H9 (cell line): ENCODE data around the gene TMED10. TPM values are rescaled to one million over a fixed set of nuclear protein-coding genes. Genes with fewer than 3 reads are reported as not detected.

Source experiments
- DNase-seq: peaks from one replicate; pipeline ENCODE4 v3.0.0-alpha.2; 2017
- H2AFZ ChIP-seq: one replicate; pipeline ENCODE4 v1.6.1; 2013; ENCODE audit warnings: mild to moderate bottlenecking, low read length, control low read depth, moderate library complexity
- H2AK5ac ChIP-seq: 2 replicates; pipeline ENCODE4 v1.6.1; 2013; ENCODE audit warnings: low read length, control low read depth, mixed read lengths; ENCODE audit not compliant: insufficient read length
- H2BK120ac ChIP-seq: one replicate; pipeline ENCODE4 v1.6.1; 2013; ENCODE audit warnings: low read depth, mild to moderate bottlenecking, low read length, control low read depth, inconsistent platforms; ENCODE audit not compliant: poor library complexity, severe bottlenecking
- H2BK12ac ChIP-seq: 2 replicates; pipeline ENCODE4 v1.6.1; 2013; ENCODE audit warnings: low read length, control low read depth, mixed read lengths, low read depth; ENCODE audit not compliant: insufficient read length
- H2BK15ac ChIP-seq: 2 replicates; pipeline ENCODE4 v1.6.1; 2013; ENCODE audit warnings: low read depth, low read length, control low read depth
- H2BK20ac ChIP-seq: one replicate; pipeline ENCODE4 v1.6.1; 2013; ENCODE audit warnings: low read depth, mild to moderate bottlenecking, low read length, control low read depth, inconsistent platforms; ENCODE audit not compliant: poor library complexity, severe bottlenecking
- H2BK5ac ChIP-seq: 2 replicates; pipeline ENCODE4 v1.6.1; 2013; ENCODE audit warnings: low read length, control low read depth, mixed read lengths; ENCODE audit not compliant: insufficient read length
- H3K14ac ChIP-seq: 2 replicates; pipeline ENCODE4 v1.6.1; 2013; ENCODE audit warnings: low read length, control low read depth; ENCODE audit not compliant: insufficient read depth
- H3K18ac ChIP-seq: 2 replicates; pipeline ENCODE4 v1.6.1; 2013; ENCODE audit warnings: low read depth, mild to moderate bottlenecking, mixed read lengths, low read length, control low read depth; ENCODE audit not compliant: insufficient read length
- H3K23ac ChIP-seq: 2 replicates; pipeline ENCODE4 v1.6.1; 2013; ENCODE audit warnings: low read length, control low read depth, mixed read lengths, low read depth; ENCODE audit not compliant: insufficient read length
- H3K23me2 ChIP-seq: 2 replicates; pipeline ENCODE4 v1.6.1; 2013; ENCODE audit warnings: low read depth, mild to moderate bottlenecking, mixed read lengths, low read length, control low read depth; ENCODE audit not compliant: insufficient read length, poor library complexity, severe bottlenecking
- H3K27ac ChIP-seq: 2 replicates; pipeline ENCODE4 v1.5.1; 2013; ENCODE audit warnings: low read length, control low read depth, mixed read lengths, low read depth; ENCODE audit not compliant: insufficient read length
- H3K27me3 ChIP-seq: 2 replicates; pipeline ENCODE4 v1.6.1; 2013; ENCODE audit warnings: low read length, control low read depth, inconsistent platforms; ENCODE audit not compliant: insufficient read depth
- H3K4ac ChIP-seq: 2 replicates; pipeline ENCODE4 v1.6.1; 2013; ENCODE audit warnings: low read depth, mild to moderate bottlenecking, control low read depth, inconsistent platforms, low read length, moderate library complexity
- H3K4me1 ChIP-seq: 2 replicates; pipeline ENCODE4 v1.6.1; 2013; ENCODE audit warnings: low read length, control low read depth, inconsistent platforms; ENCODE audit not compliant: insufficient read depth
- H3K4me2 ChIP-seq: 2 replicates; pipeline ENCODE4 v1.6.1; 2013; ENCODE audit warnings: low read length, control low read depth, mixed read lengths; ENCODE audit not compliant: insufficient read length, insufficient read depth
- H3K56ac ChIP-seq: 2 replicates; pipeline ENCODE4 v1.6.1; 2013; ENCODE audit warnings: low read depth, mild to moderate bottlenecking, mixed read lengths, low read length, control low read depth; ENCODE audit not compliant: insufficient read length
- H3K79me1 ChIP-seq: 2 replicates; pipeline ENCODE4 v1.6.1; 2013; ENCODE audit warnings: low read depth, mild to moderate bottlenecking, moderate library complexity, low read length, control low read depth, inconsistent platforms; ENCODE audit not compliant: insufficient read depth, poor library complexity, severe bottlenecking
- H3K79me2 ChIP-seq: 2 replicates; pipeline ENCODE4 v1.6.1; 2013; ENCODE audit warnings: low read length, control low read depth, inconsistent platforms; ENCODE audit not compliant: insufficient read depth
- H3K9ac ChIP-seq: 2 replicates; pipeline ENCODE4 v1.6.1; 2013; ENCODE audit warnings: low read length, control low read depth, mixed read lengths; ENCODE audit not compliant: insufficient read length; ENCODE audit errors: extremely low read depth
- H3K9me3 ChIP-seq: one replicate; pipeline ENCODE4 v1.6.1; 2013; ENCODE audit warnings: low read depth, low read length, inconsistent platforms; ENCODE audit not compliant: control insufficient read depth
- H3T11ph ChIP-seq: one replicate; pipeline ENCODE4 v1.6.1; 2013; ENCODE audit warnings: mild to moderate bottlenecking, low read length, control low read depth, inconsistent platforms
- H4K20me1 ChIP-seq: one replicate; pipeline ENCODE4 v1.6.1; 2013; ENCODE audit not compliant: control insufficient read depth, insufficient read length, insufficient read depth
- H4K5ac ChIP-seq: 2 replicates; pipeline ENCODE4 v1.6.1; 2013; ENCODE audit warnings: low read depth, mild to moderate bottlenecking, mixed read lengths, low read length, control low read depth; ENCODE audit not compliant: insufficient read length
- H4K8ac ChIP-seq: replicated peaks from 2 replicates; pipeline ENCODE4 v1.6.1; 2013; ENCODE audit warnings: low read length, control low read depth, mixed read lengths, low read depth; ENCODE audit not compliant: insufficient read length
- H4K91ac ChIP-seq: 2 replicates; pipeline ENCODE4 v1.6.1; 2013; ENCODE audit warnings: low read depth, mild to moderate bottlenecking, moderate library complexity, mixed read lengths, low read length, control low read depth; ENCODE audit not compliant: insufficient read length
- H3K27ac Mint-ChIP-seq, 3 experiments: 2 replicates in 2 of 3; 3 replicates in 1 of 3; pipeline ENCODE4 v1.8.0; 2020 to 2021; ENCODE audit warnings: mixed read lengths in 3 of 3, mild to moderate bottlenecking in 1 of 3, moderate library complexity in 1 of 3
- H3K27me3 Mint-ChIP-seq: 2 replicates; pipeline ENCODE4 v1.8.0; 2021; ENCODE audit warnings: low read depth, mild to moderate bottlenecking, moderate library complexity, mixed read lengths
- H3K36me3 Mint-ChIP-seq, 3 experiments: 2 replicates in 2 of 3; 3 replicates in 1 of 3; pipeline ENCODE4 v1.8.0; 2020 to 2021; ENCODE audit warnings: low read depth in 3 of 3, mixed read lengths in 3 of 3; ENCODE audit not compliant: insufficient read depth in 1 of 3
- H3K4me1 Mint-ChIP-seq, 2 experiments: 2 replicates each; pipeline ENCODE4 v1.8.0; 2020; ENCODE audit warnings: mixed read lengths in 2 of 2
- H3K4me3 Mint-ChIP-seq, 2 experiments: 2 replicates in 1 of 2; 3 replicates in 1 of 2; pipeline ENCODE4 v1.8.0; 2020 to 2021; ENCODE audit warnings: mild to moderate bottlenecking in 2 of 2, mixed read lengths in 2 of 2, moderate library complexity in 1 of 2
- H3K9me3 Mint-ChIP-seq, 2 experiments: 2 replicates in 1 of 2; 3 replicates in 1 of 2; pipeline ENCODE4 v1.8.0; 2020; ENCODE audit warnings: mild to moderate bottlenecking in 2 of 2, mixed read lengths in 2 of 2, moderate library complexity in 1 of 2
- CTCF ChIP-seq: fragments of 200-600 bp; sonication (generic); conservative IDR thresholded peaks from 3 replicates; pipeline ENCODE4 v1.8.0; 2021; ENCODE audit warnings: antibody characterized with exemption, mild to moderate bottlenecking
- WGBS: extraction: QIAGEN DNeasy Blood & Tissue Kit; methylation state at CpG from one replicate; pipeline ENCODE4 v1.1.7; 2013; ENCODE audit warnings: missing lambda C conversion rate, low lambda C conversion rate, mixed read lengths; ENCODE audit not compliant: insufficient read length; ENCODE audit errors: extremely low coverage; 5-methylcytosine and 5-hydroxymethylcytosine counted together
- total RNA-seq: library from RNA; stranded (reverse); gene quantifications from 2 replicates; pipeline ENCODE4 v1.2.1, GENCODE V29; 2021

The TMED10 gene
- total RNA-seq, 1 experiment from 2014 or later, result 176 TPM

- DNase-seq, result no peak
- no peaks in the 10 kb centered on the region for H3K79me2 ChIP-seq
- no peak overlapping the region for H4K5ac ChIP-seq
- H3K23ac ChIP-seq, result no peak overlapping the region
- no peaks in the 10 kb centered on the region for H3K27me3 ChIP-seq
- H3K9me3 ChIP-seq, result no peaks in the 10 kb centered on the region
- peaks cover 5 to 7% of the 10 kb centered on the region in 2 experiments for H3K4me1 Mint-ChIP-seq
- no peaks in the 10 kb centered on the region for H3K36me3 Mint-ChIP-seq
- H4K8ac ChIP-seq, result no peak overlapping the region
- no CpG with 5 or more reads among the region's 3 CpGs for WGBS
- no peak overlapping the region for H3K27ac Mint-ChIP-seq
- no peak overlapping the region for H3K4me2 ChIP-seq
- no peaks in the 10 kb centered on the region for H3K23me2 ChIP-seq
- no peak overlapping the region for H3K27ac ChIP-seq
- no peaks in the 10 kb centered on the region for H4K20me1 ChIP-seq
- H3K79me1 ChIP-seq, result no peaks in the 10 kb centered on the region
- no peak overlapping the region for H2AFZ ChIP-seq
- H3K4ac ChIP-seq, result no peak overlapping the region
- no peak overlapping the region for H3T11ph ChIP-seq
- H3K56ac ChIP-seq, result no peak overlapping the region
- peaks cover 4% of the 10 kb centered on the region; the same call in 1 of the 2 replicates for H3K4me1 ChIP-seq
- H2AK5ac ChIP-seq, result no peak overlapping the region
- H2BK20ac ChIP-seq, result no peak overlapping the region
- H3K27me3 Mint-ChIP-seq, result no peaks in the 10 kb centered on the region
- H3K9ac ChIP-seq, result no peak overlapping the region
- no peak overlapping the region for H4K91ac ChIP-seq
- no peak overlapping the region for H3K18ac ChIP-seq
- no peaks in the 10 kb centered on the region for H3K9me3 Mint-ChIP-seq
- no peak overlapping the region for H2BK15ac ChIP-seq
- H2BK5ac ChIP-seq, result no peak overlapping the region
- H2BK120ac ChIP-seq, result no peak overlapping the region
- H2BK12ac ChIP-seq, result no peak overlapping the region
- no peak for TF ChIP-seq CTCF
- H3K4me3 Mint-ChIP-seq, result no peak overlapping the region
- no peak overlapping the region for H3K14ac ChIP-seq
Measured at GRCh38 chr14:75204116-75204515, 27.7 kb upstream of the TMED10 start.
